IMR-90 (cell line): ENCODE measurements around the gene SHOX. TPM values are rescaled to one million over a fixed set of nuclear protein-coding genes. Genes with fewer than 3 reads are reported as not detected.

Experiments
- ATAC-seq: fragments of 200-7000 bp; cut with Tn5 transposase; 2 replicates; pipeline ENCODE4 v1.9.1; 2020; ENCODE audit warnings: low read depth, mild to moderate bottlenecking, moderate library complexity
- BruUV-seq: library from RNA; stranded (reverse); fragments of 400-500 nt; replicated peaks from 2 replicates; lab custom pipeline; 2021; lab: Mats Ljungman, UMichigan
- CTCF ChIA-PET: fragments of 300-600 bp; formaldehyde crosslinking; extraction: SDS; loops from one replicate; lab custom pipeline; 2021; ENCODE audit warnings: antibody characterized with exemption; lab: Yijun Ruan, JAX
- POLR2A ChIA-PET: fragments of 300-600 bp; sonication (Branson Sonifier 250); formaldehyde crosslinking; loops from one replicate; lab custom pipeline; 2022; ENCODE audit warnings: antibody characterized with exemption; ENCODE audit not compliant: unreplicated experiment; lab: Charles Lee
- DNase-seq: peaks from one replicate; pipeline ENCODE4 v3.0.0; 2013
- H2AFZ ChIP-seq: replicated peaks from 2 replicates; pipeline ENCODE3; 2013; ENCODE audit warnings: low read length, mild to moderate bottlenecking; ENCODE audit not compliant: poor library complexity
- H2AK5ac ChIP-seq: 2 replicates; pipeline ENCODE4 v1.6.1; 2013; ENCODE audit warnings: low read depth, low read length, inconsistent platforms
- H2AK9ac ChIP-seq: replicated peaks from 2 replicates; pipeline ENCODE3; 2013; ENCODE audit warnings: mild to moderate bottlenecking, low read depth, low read length, moderate library complexity; ENCODE audit not compliant: poor library complexity
- H2BK120ac ChIP-seq: 2 replicates; pipeline ENCODE4 v1.6.1; 2013; ENCODE audit warnings: low read depth, low read length, inconsistent platforms
- H2BK15ac ChIP-seq: 3 replicates; pipeline ENCODE4 v1.6.1; 2013; ENCODE audit warnings: low read depth, low read length, inconsistent platforms
- H2BK20ac ChIP-seq: 2 replicates; pipeline ENCODE4 v1.6.1; 2013; ENCODE audit warnings: low read depth, mild to moderate bottlenecking, inconsistent platforms, low read length, moderate library complexity
- H2BK5ac ChIP-seq: 2 replicates; pipeline ENCODE4 v1.6.1; 2013; ENCODE audit warnings: mild to moderate bottlenecking, low read depth, low read length, inconsistent platforms; ENCODE audit not compliant: poor library complexity, severe bottlenecking
- H3K14ac ChIP-seq: replicated peaks from 2 replicates; pipeline ENCODE4 v1.6.1; 2013; ENCODE audit warnings: low read depth, low read length, inconsistent platforms
- H3K18ac ChIP-seq: 2 replicates; pipeline ENCODE4 v1.6.1; 2013; ENCODE audit warnings: low read depth, low read length, control low read depth
- H3K23ac ChIP-seq: 2 replicates; pipeline ENCODE4 v1.6.1; 2013; ENCODE audit warnings: low read depth, low read length, inconsistent platforms
- H3K27ac ChIP-seq: 2 replicates; pipeline ENCODE4 v1.5.1; 2013; ENCODE audit warnings: mild to moderate bottlenecking, control low read depth, low read length; ENCODE audit not compliant: insufficient read depth
- H3K27me3 ChIP-seq: 2 replicates; pipeline ENCODE4 v1.6.1; 2013; ENCODE audit warnings: low read length; ENCODE audit not compliant: control insufficient read depth, insufficient read depth
- H3K36me3 ChIP-seq: 2 replicates; pipeline ENCODE4 v1.6.1; 2013; ENCODE audit warnings: low read length, mixed read lengths; ENCODE audit not compliant: control insufficient read depth, insufficient read depth
- H3K4ac ChIP-seq: 2 replicates; pipeline ENCODE4 v1.6.1; 2013; ENCODE audit warnings: low read depth, low read length, inconsistent platforms
- H3K4me1 ChIP-seq: 2 replicates; pipeline ENCODE4 v1.6.1; 2013; ENCODE audit warnings: low read length, mixed read lengths; ENCODE audit not compliant: control insufficient read depth, insufficient read depth
- H3K4me2 ChIP-seq: 2 replicates; pipeline ENCODE4 v1.6.1; 2013; ENCODE audit warnings: low read depth, mild to moderate bottlenecking, control low read depth, low read length, moderate library complexity
- H3K4me3 ChIP-seq: 2 replicates; pipeline ENCODE4 v1.5.1; 2013; ENCODE audit warnings: low read depth, mild to moderate bottlenecking, control low read depth, low read length, moderate library complexity; ENCODE audit not compliant: insufficient read depth
- H3K56ac ChIP-seq: 2 replicates; pipeline ENCODE4 v1.6.1; 2013; ENCODE audit warnings: low read length, inconsistent platforms; ENCODE audit not compliant: insufficient read depth; ENCODE audit errors: extremely low read depth
- H3K79me1 ChIP-seq, 2 experiments: 2 replicates each; pipeline ENCODE4 v1.6.1; 2013; ENCODE audit warnings: low read length in 2 of 2, inconsistent platforms in 1 of 2, low read depth in 1 of 2
- H3K9ac ChIP-seq: 2 replicates; pipeline ENCODE4 v1.6.1; 2013; ENCODE audit warnings: low read depth, low read length, control low read depth
- H3K9me1 ChIP-seq: 2 replicates; pipeline ENCODE4 v1.6.1; 2013; ENCODE audit warnings: low read length, inconsistent platforms; ENCODE audit not compliant: insufficient read depth
- H3K9me3 ChIP-seq: 2 replicates; pipeline ENCODE4 v1.6.1; 2013; ENCODE audit warnings: low read length; ENCODE audit not compliant: control insufficient read depth, insufficient read depth
- H4K20me1 ChIP-seq: 2 replicates; pipeline ENCODE4 v1.6.1; 2013; ENCODE audit warnings: low read length, inconsistent platforms; ENCODE audit not compliant: insufficient read depth
- H4K5ac ChIP-seq: 2 replicates; pipeline ENCODE4 v1.6.1; 2013; ENCODE audit warnings: mild to moderate bottlenecking, low read depth, low read length, control low read depth
- H4K8ac ChIP-seq, 2 experiments: 2 replicates each; pipeline ENCODE4 v1.6.1; 2013; ENCODE audit warnings: low read depth in 2 of 2, low read length in 2 of 2, control low read depth in 1 of 2, inconsistent platforms in 1 of 2
- H4K91ac ChIP-seq: 2 replicates; pipeline ENCODE4 v1.6.1; 2013; ENCODE audit warnings: low read depth, low read length, inconsistent platforms; ENCODE audit not compliant: insufficient read depth
- BHLHE40 ChIP-seq: fragments of 150-350 bp; IDR thresholded peaks from 2 replicates; pipeline ENCODE4 v1.6.1; 2016; ENCODE audit warnings: mild to moderate bottlenecking, low read depth, low read length
- MAZ ChIP-seq: IDR thresholded peaks from 2 replicates; pipeline ENCODE4 v1.6.1; 2012; ENCODE audit warnings: low read depth, mild to moderate bottlenecking, low read length, improper control_type of control experiment, moderate library complexity, borderline replicate concordance
- MXI1 ChIP-seq: IDR thresholded peaks from 2 replicates; pipeline ENCODE4 v1.6.1; 2012; ENCODE audit warnings: low read depth, mild to moderate bottlenecking, low read length, moderate library complexity, borderline replicate concordance
- NFE2L2 ChIP-seq: fragments of 150-350 bp; IDR thresholded peaks from 2 replicates; pipeline ENCODE4 v1.6.1; 2016; ENCODE audit warnings: low read depth, mild to moderate bottlenecking, low read length
- RAD21 ChIP-seq: IDR thresholded peaks from 2 replicates; pipeline ENCODE4 v1.6.1; 2012; ENCODE audit warnings: low read length, improper control_type of control experiment
- RCOR1 ChIP-seq: IDR thresholded peaks from 2 replicates; pipeline ENCODE4 v1.6.1; 2012; ENCODE audit warnings: mild to moderate bottlenecking, low read length, improper control_type of control experiment; ENCODE audit not compliant: insufficient replicate concordance
- WGBS, 2 experiments: methylation state at CpG; one replicate each; pipeline versions ENCODE4 v1.1.5 to v1.1.7; 2013; ENCODE audit warnings: missing lambda C conversion rate in 2 of 2; ENCODE audit not compliant: insufficient read length in 1 of 2; ENCODE audit errors: extremely low coverage in 2 of 2; 5-methylcytosine and 5-hydroxymethylcytosine counted together
- dilution Hi-C: fragments of 300-500 bp; cut with HindIII; formaldehyde crosslinking; loops from one replicate; pipeline ENCODE4 v1.14.3; 2018; ENCODE audit warnings: low sequenced_read_pairs; ENCODE audit not compliant: unreplicated experiment
- in situ Hi-C: fragments of 300-500 bp; cut with MboI; formaldehyde crosslinking; loops from 3 replicates; pipeline ENCODE4 v1.14.3; 2019; ENCODE audit warnings: low sequenced_read_pairs, inconsistent platforms, mixed read lengths
- intact Hi-C: fragments of 100-400 bp; cut with micrococcal nuclease; formaldehyde crosslinking; loops from 2 replicates; pipeline ENCODE4 v1.10.0; 2022
- polyA plus RNA-seq, 3 experiments: library from polyadenylated mRNA; depleted of rRNA; stranded (reverse); fragments of >200 nt; gene quantifications; 2 replicates each; pipeline ENCODE4 v1.2.3, GENCODE V29; 2012; ENCODE audit warnings: low replicate concordance in 1 of 3
- total RNA-seq: library from RNA; depleted of rRNA; stranded (reverse); fragments of >200 nt; gene quantifications from 2 replicates; pipeline ENCODE4 v1.2.3, GENCODE V29; 2012
- TF ChIP-seq, protein P1 (sequence below): fragments of 150-350 bp; IDR thresholded peaks from 2 replicates; pipeline ENCODE4 v1.6.1; 2016; ENCODE audit warnings: low read depth, mild to moderate bottlenecking, low read length, moderate library complexity, borderline replicate concordance

SHOX gene
- total and polyA plus RNA-seq, 2 of the 4 experiments (the other 2 are of a cell fraction): not detected

DNA sequence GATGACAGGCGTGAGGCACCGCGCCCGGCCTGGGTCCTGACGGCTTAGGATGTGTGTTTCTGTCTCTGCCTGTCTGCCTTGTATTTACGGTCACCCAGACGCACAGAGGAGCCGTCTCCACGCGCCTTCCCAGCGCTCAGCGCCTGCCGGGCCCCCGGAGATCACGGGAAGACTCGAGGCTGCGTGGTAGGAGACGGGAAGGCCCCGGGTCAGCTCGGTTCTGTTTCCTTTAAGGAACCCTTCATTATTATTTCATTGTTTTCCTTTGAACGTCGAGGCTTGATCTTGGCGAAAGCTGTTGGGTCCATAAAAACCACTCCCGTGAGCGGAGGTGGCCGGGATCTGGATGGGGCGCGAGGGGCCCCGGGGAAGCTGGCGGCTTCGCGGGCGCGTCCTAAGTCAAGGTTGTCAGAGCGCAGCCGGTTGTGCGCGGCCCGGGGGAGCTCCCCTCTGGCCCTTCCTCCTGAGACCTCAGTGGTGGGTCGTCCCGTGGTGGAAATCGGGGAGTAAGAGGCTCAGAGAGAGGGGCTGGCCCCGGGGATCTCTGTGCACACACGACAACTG, 1.3 kb downstream of the SHOX start:
- Histone ChIP-seq H3K36me3 (no peaks in the 10 kb centered on the region), H3K14ac (no peak overlapping the region), H2AK5ac (no peak overlapping the region), H3K18ac (no peak overlapping the region), H3K27ac (no peak overlapping the region), H2BK120ac (no peak overlapping the region), H3K27me3 (peaks cover 18% of the 10 kb centered on the region), H2BK5ac (no peak overlapping the region), H4K5ac (no peak overlapping the region), H3K9ac (no peak overlapping the region), H2AK9ac (no peak overlapping the region), H2BK20ac (no peak overlapping the region), H3K9me1 (no peaks in the 10 kb centered on the region), H3K9me3 (no peaks in the 10 kb centered on the region), H2BK15ac (no peak overlapping the region), H4K20me1 (no peaks in the 10 kb centered on the region), H3K23ac (no peak overlapping the region), H3K4ac (no peak overlapping the region), H3K56ac (no peak overlapping the region), H3K4me2 (no peak overlapping the region), H3K4me1 (no peaks in the 10 kb centered on the region), H2AFZ (no peak overlapping the region), H3K4me3 (no peak overlapping the region), H4K8ac (no peak overlapping the region), H4K91ac (no peak overlapping the region), H3K79me1 (no peaks in the 10 kb centered on the region)
- POLR2A ChIA-PET: no interaction called here
- no TSS peak for BruUV-seq
- ATAC-seq (no peak), DNase-seq (no peak)
- CTCF ChIA-PET: no interaction called here
- WGBS, 2 experiments: 2% methylated on average over 17 of the region's 44 CpGs; no CpG with 5 or more reads in 1 of the 2 experiments
- intact Hi-C loops: no loop called here
- TF ChIP-seq, protein P1, sequence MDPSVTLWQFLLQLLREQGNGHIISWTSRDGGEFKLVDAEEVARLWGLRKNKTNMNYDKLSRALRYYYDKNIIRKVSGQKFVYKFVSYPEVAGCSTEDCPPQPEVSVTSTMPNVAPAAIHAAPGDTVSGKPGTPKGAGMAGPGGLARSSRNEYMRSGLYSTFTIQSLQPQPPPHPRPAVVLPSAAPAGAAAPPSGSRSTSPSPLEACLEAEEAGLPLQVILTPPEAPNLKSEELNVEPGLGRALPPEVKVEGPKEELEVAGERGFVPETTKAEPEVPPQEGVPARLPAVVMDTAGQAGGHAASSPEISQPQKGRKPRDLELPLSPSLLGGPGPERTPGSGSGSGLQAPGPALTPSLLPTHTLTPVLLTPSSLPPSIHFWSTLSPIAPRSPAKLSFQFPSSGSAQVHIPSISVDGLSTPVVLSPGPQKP: no peak
- TF ChIP-seq MXI1: no peak
- no peak for TF ChIP-seq RAD21
- TF ChIP-seq NFE2L2: no peak
- TF ChIP-seq MAZ: no peak
- no peak for TF ChIP-seq RCOR1
- no peak for TF ChIP-seq BHLHE40
- dilution Hi-C loops: no loop called here
- in situ Hi-C loops: no loop called here
